Right ventricle myocardium inferior (tissue), 1 donor: ENCODE measurements around the gene ERAP2. TPM values are rescaled to one million over a fixed set of nuclear protein-coding genes. Genes with fewer than 3 reads are reported as not detected.
"Not testable (repeated sequence)": the region's sequence is repeated elsewhere in the genome, so short reads cannot be mapped to it uniquely, and the experiment has no call there.

Source experiments
- ATAC-seq: fragments of 200-7000 bp; cut with Tn5 transposase; one replicate; pipeline ENCODE4 v1.9.1; 2020; ENCODE audit warnings: mild to moderate bottlenecking, moderate library complexity
- DNase-seq: peaks from one replicate; pipeline ENCODE4 v3.0.0; 2021; ENCODE audit errors: missing footprints
- intact Hi-C: fragments of 100-400 bp; cut with DNase I; formaldehyde crosslinking; loops from one replicate; pipeline ENCODE4 v1.11.0; 2022
- total RNA-seq: library from RNA; stranded (reverse); fragmentation: NEBNext Ultra II Directional; extraction: Animal tissue kit (Norgen Biotek cat#: 25700); gene quantifications from one replicate; pipeline ENCODE4 v1.2.1, GENCODE V29; 2021
- donor health status: DM: no; HTN: yes; CAD: no; lungs with severe emphysema.

The ERAP2 gene
- total RNA-seq, 1 donor from 2014 or later: 6.4 TPM

- ATAC-seq (no peak), DNase-seq (no peak)
- intact Hi-C loops: no loop called here
These were observed 18.8 kb upstream of the ERAP2 start for GRCh38 chr5:96857454-96857853.

GRCh38 chr5:96857924-96858323 lies 18.4 kb upstream of the ERAP2 start:
- DNase-seq (no peak), ATAC-seq (no peak)
- intact Hi-C loops: no loop called here

DNA sequence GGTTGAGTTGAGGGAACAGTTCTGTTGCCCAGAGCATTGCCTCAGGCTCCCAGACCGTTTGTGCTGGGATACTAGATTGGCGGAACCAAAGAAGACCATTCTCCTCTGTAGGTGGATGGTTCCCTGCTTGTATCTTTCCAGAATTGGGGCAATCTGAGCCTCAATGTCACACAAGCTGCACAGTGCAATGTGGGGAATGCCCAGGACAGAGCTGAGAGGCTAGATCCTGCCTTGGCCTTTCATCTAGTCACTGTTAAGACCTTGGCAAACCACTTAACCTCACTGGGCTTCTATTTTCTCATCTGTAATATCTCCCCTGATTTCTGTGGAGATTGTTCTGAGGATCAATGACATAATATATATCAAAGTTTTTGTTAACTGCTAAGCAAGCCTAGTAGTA lies 16.9 kb upstream of the ERAP2 start:
- intact Hi-C loops: no loop called here
- no peak for ATAC-seq
- DNase-seq: no peak

DNA sequence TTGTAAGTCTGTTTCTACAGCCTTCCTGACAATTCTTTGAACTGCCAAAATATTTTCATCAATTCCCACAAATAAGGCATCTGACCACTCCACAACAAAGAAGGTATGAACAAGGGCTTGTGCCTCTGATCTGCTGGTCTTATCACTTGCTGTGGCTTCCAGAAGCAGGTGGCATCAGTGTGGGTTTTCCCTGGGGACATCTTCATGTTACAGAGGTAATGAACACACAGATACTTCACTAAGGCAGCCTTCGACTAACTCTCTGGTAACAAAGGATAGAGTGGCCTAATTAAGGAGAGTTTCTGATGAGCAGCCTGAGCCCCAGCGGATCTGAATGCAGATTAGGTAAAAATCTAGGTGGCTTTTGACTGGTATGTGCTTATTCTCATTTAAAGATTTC lies 15.2 kb upstream of the ERAP2 start:
- DNase-seq (no peak), ATAC-seq (no peak)
- intact Hi-C loops: no loop called here

- intact Hi-C loops: no loop called here
- DNase-seq (no peak), ATAC-seq (no peak)
These were observed 13.2 kb upstream of the ERAP2 start for GRCh38 chr5:96863114-96863513.

- DNase-seq (no peak), ATAC-seq (no peak)
- intact Hi-C loops: no loop called here
These were observed 12.2 kb upstream of the ERAP2 start for GRCh38 chr5:96863949-96864584.

- intact Hi-C loops: loop anchor here (5.0 kb wide), 1 partner anchor 277 kb away; the partner anchor contains the start of gene LIX1
- DNase-seq (no peak), ATAC-seq (no peak)
These were observed 11.3 kb upstream of the ERAP2 start for GRCh38 chr5:96864922-96865530.

DNA sequence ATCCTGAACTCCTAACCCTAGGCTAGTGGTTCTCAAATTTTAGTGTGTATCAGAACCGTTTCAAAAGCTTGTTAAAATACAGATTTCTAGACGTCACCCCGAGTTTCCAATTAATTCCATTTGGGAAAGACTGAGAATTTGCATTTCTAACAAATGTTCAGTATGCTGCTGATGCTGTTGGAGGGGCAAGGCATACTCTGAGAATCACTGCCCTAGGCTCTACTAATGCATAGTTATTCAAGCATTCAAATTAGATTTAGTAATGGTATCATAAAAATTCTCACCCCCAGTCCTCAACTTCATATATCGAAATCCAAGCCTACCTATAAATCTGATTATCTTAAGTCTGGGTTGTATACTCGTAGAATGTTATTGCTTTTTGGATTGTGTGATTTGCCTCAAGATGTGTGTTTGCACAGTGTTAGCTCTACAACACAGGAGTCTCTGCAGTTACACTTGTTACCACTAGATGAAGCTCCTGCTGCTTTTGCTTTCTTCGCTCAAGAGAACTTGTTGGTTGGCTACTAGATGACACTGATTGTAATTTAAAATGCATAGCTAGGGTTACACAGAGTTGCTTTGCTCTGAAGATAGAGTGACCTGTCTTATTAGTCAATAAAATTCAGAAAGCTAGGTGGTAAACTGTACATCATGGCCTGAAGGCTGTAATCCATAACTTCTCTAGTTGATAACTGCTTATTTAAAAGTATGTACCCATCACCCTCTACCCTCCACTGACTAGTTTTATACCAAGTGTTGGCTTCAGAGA lies 7.5 kb upstream of the ERAP2 start:
- ATAC-seq: peak; percentile 79
- intact Hi-C loops: loop anchor here (2.0 to 5.0 kb wide), 2 partner anchors 274 to 294 kb away; partner anchors contain the start of gene LIX1
- DNase-seq: no peak

GRCh38 chr5:96869372-96869641 lies 7.0 kb upstream of the ERAP2 start:
- no peak for ATAC-seq
- DNase-seq: no peak
- intact Hi-C loops: loop anchor here (2.0 to 5.0 kb wide), 2 partner anchors 273 to 293 kb away; partner anchors contain the start of gene LIX1

- DNase-seq (no peak), ATAC-seq (no peak)
- intact Hi-C loops: loop anchor here (10.0 kb wide), 2 partner anchors 114 to 256 kb away; no protein-coding TSS in a partner anchor
These were observed 5.9 kb upstream of the ERAP2 start for GRCh38 chr5:96870094-96871026.

- ATAC-seq: no peak
- intact Hi-C loops: loop anchor here (10.0 kb wide), 2 partner anchors 114 to 256 kb away; no protein-coding TSS in a partner anchor
- no peak for DNase-seq
These were observed 5.3 kb upstream of the ERAP2 start for GRCh38 chr5:96871027-96871399.

DNA sequence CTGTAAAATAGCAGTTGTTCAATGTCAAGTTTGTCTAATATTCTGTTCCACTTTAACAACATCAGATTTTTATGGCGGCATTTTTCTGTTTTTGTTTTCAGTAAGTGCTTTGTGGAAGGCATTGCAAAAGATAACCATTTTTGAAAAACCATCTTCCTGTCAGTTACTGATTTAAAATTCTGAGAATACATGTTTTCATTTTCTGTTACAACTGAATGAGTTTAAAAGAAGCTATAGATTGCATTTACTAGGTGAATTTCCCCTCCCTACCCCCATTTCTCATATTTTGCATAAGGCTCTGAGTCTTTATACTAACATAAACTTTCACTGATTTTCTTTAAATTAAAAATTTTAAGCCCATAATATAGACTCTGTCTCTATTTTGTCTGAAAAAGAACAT lies 4.6 kb upstream of the ERAP2 start:
- DNase-seq (no peak), ATAC-seq (no peak)
- intact Hi-C loops: loop anchor here (10.0 kb wide), 2 partner anchors 113 to 257 kb away; no protein-coding TSS in a partner anchor

DNA sequence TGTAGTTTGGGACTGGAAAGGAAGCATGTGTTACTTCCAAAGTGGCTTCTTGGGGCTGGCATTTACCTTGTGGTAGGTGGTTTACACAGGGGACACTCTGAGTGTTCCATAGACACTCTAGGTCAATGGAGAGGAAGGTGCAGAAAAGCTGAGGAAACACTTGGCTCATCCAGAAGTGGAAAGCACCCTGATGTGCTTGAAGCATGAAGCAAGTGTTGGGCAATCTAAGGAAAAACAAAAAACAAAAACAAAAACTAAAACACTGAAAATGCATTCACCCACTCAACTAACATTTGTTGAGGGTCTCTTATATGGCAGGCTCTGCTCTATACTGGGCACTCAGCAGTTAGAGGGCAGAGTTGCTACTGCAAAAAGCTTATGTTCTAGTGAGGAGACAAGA lies 2.9 kb upstream of the ERAP2 start:
- no peak for DNase-seq
- intact Hi-C loops: loop anchor here (10.0 kb wide), 2 partner anchors 111 to 259 kb away; no protein-coding TSS in a partner anchor
- ATAC-seq: no peak

- DNase-seq (no peak), ATAC-seq (no peak)
- intact Hi-C loops: loop anchor here (10.0 kb wide), 2 partner anchors 110 to 260 kb away; no protein-coding TSS in a partner anchor
These were observed 1.7 kb upstream of the ERAP2 start for GRCh38 chr5:96874631-96875030.

DNA sequence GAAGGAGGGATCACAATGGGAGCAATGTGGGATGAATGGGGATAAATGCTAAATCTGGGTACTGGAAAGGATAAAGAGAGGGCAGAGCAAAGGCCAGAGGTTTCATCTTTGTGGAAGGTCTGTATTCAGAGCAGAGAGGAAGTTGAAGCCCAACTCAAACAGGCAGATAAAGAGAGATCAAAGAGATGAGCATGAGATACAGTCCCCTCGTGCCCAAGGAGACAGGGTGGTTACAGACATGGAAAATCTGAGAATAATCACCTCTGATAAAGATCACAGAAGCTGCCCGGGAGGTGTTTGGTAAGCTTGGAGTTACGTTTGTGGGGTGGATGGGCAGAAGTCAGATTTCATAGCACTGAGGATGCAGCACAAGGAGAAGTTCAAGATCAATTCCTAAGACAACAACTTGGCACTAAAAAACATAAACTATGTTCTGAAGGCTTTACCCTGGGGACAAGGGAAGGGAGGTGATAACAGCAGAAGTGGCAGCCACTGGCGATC lies 459 bp upstream of the ERAP2 start:
- DNase-seq (no peak), ATAC-seq (peak; percentile 18)
- intact Hi-C loops: loop anchor here (1.0 to 10.0 kb wide), 3 partner anchors 68 to 261 kb away; no protein-coding TSS in a partner anchor

DNA sequence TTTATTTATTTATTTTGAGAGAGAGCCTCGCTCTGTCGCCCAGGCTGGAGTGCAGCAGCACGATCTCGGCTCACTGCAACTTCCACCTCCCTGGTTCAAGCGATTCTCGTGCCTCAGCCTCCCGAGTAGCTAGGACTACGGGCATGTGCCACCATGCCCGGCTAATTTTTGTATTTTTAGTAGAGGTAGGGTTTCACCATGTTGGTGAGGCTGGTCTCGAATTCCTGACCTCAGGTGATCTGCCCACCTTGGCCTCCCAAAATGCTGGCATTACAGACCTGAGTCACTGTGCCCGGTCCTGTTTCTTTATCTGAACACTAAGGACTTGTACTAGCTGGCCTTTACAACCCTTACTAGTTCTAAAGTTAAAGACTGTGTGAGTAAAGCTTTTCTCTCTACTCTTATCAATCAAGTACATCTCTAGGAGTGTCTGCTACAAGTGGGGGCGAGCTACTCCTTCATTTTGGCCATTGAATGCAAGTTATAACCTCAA lies 723 bp downstream of the ERAP2 start:
- intact Hi-C loops: loop anchor here (1.0 to 10.0 kb wide), 3 partner anchors 69 to 262 kb away; no protein-coding TSS in a partner anchor
- DNase-seq, ATAC-seq: not testable (repeated sequence)

- DNase-seq: no peak
- intact Hi-C loops: loop anchor here (10.0 kb wide), 2 partner anchors 105 to 265 kb away; no protein-coding TSS in a partner anchor
- no peak for ATAC-seq
These were observed 3.4 kb downstream of the ERAP2 start for GRCh38 chr5:96879665-96880064.
